Fibroblast of lung (primary cell): ENCODE measurements around the gene MOCS3. TPM values are rescaled to one million over a fixed set of nuclear protein-coding genes. Genes with fewer than 3 reads are reported as not detected.

Experiments
- DNase-seq, 2 donors: peaks; one replicate each; pipeline versions ENCODE4 v3.0.0 to v3.0.0-alpha.2; 2010; ENCODE audit warnings: low read depth in 2 of 2
- H2AFZ ChIP-seq: 2 replicates; pipeline ENCODE4 v1.5.1; 2012; ENCODE audit warnings: low read length, control low read depth, inconsistent platforms
- H3K27ac ChIP-seq: 2 replicates; pipeline ENCODE4 v1.5.1; 2011; ENCODE audit warnings: low read length, control low read depth; ENCODE audit not compliant: insufficient read depth
- H3K27me3 ChIP-seq: 2 replicates; pipeline ENCODE4 v1.5.1; 2011; ENCODE audit warnings: mild to moderate bottlenecking, low read length; ENCODE audit not compliant: control insufficient read depth, insufficient read depth
- H3K36me3 ChIP-seq: 2 replicates; pipeline ENCODE4 v1.5.1; 2011; ENCODE audit warnings: low read length; ENCODE audit not compliant: control insufficient read depth, insufficient read depth
- H3K4me1 ChIP-seq: 2 replicates; pipeline ENCODE4 v1.5.1; 2011; ENCODE audit warnings: low read length; ENCODE audit not compliant: control insufficient read depth, insufficient read depth; ENCODE audit errors: extremely low read depth
- H3K4me2 ChIP-seq: 2 replicates; pipeline ENCODE4 v1.5.1; 2011; ENCODE audit warnings: low read length, control low read depth; ENCODE audit not compliant: insufficient read depth; ENCODE audit errors: extremely low read depth
- H3K4me3 ChIP-seq, 4 experiments: fragments of 200-600 bp in 1 of 4; sonication (generic) in 1 of 4; replicated peaks in 1 of 4; 2 replicates each; pipeline ENCODE4 v1.5.1; 2011 to 2016; ENCODE audit warnings: low read length in 4 of 4, low read depth in 3 of 4, mild to moderate bottlenecking in 3 of 4, control low read depth in 2 of 4, inconsistent platforms in 1 of 4, mixed read lengths in 1 of 4; ENCODE audit not compliant: insufficient read depth in 1 of 4; ENCODE audit errors: control extremely low read depth in 1 of 4
- H3K79me2 ChIP-seq: 2 replicates; pipeline ENCODE4 v1.5.1; 2012; ENCODE audit warnings: mild to moderate bottlenecking, low read length, inconsistent platforms; ENCODE audit not compliant: control insufficient read depth, insufficient read depth
- H3K9ac ChIP-seq: 2 replicates; pipeline ENCODE4 v1.5.1; 2011; ENCODE audit warnings: mild to moderate bottlenecking, low read length, control low read depth; ENCODE audit not compliant: insufficient read depth
- H3K9me3 ChIP-seq: 2 replicates; pipeline ENCODE4 v1.5.1; 2012; ENCODE audit warnings: low read depth, low read length; ENCODE audit not compliant: control insufficient read depth, insufficient read depth
- H4K20me1 ChIP-seq: 2 replicates; pipeline ENCODE4 v1.5.1; 2011; ENCODE audit warnings: low read length; ENCODE audit not compliant: control insufficient read depth, insufficient read depth; ENCODE audit errors: extremely low read depth
- CTCF ChIP-seq, 2 donors: IDR thresholded peaks in 1 of 2; conservative IDR thresholded peaks in 1 of 2; 1 replicate in 1 of 2; 2 replicates in 1 of 2; pipeline ENCODE4 v1.5.1; 2011 to 2012; ENCODE audit warnings: low read length in 2 of 2, control low read depth in 1 of 2, inconsistent platforms in 1 of 2, low read depth in 1 of 2, mild to moderate bottlenecking in 1 of 2
- EZH2 ChIP-seq: IDR thresholded peaks from 2 replicates; pipeline ENCODE4 v1.5.1; 2012; ENCODE audit warnings: low read length, control low read depth, mild to moderate bottlenecking; ENCODE audit errors: missing control alignments
- polyA plus RNA-seq, 2 donors: library from polyadenylated mRNA; depleted of rRNA in 1 of 2; stranded (reverse) in 1 of 2; unstranded in 1 of 2; fragments of >200 nt; gene quantifications; 2 replicates each; pipeline ENCODE4 v1.2.1, GENCODE V29; 2011 to 2012; ENCODE audit warnings: missing spikeins in 1 of 2
- total RNA-seq: library from RNA; depleted of rRNA; stranded (reverse); fragments of >200 nt; gene quantifications from 2 replicates; pipeline ENCODE4 v1.2.1, GENCODE V29; 2014

MOCS3 gene
- total and polyA plus RNA-seq, 2 donors (not counting 1 experiment from before 2014, with no cell fraction given): 3.7 to 10.1 TPM

GRCh38 chr20:51012357-51012756, 53.7 kb downstream of the MOCS3 start:
- H3K9ac ChIP-seq: no peak overlapping the region
- H3K27ac ChIP-seq: no peak overlapping the region
- DNase-seq: no peak
- H3K9me3 ChIP-seq: no peaks in the 10 kb centered on the region
- no peaks in the 10 kb centered on the region for H4K20me1 ChIP-seq
- no peaks in the 10 kb centered on the region for H3K4me1 ChIP-seq
- no peaks in the 10 kb centered on the region for H3K79me2 ChIP-seq
- H3K27me3 ChIP-seq: no peaks in the 10 kb centered on the region
- H3K4me3 ChIP-seq: no peak overlapping the region
- no peaks in the 10 kb centered on the region for H3K36me3 ChIP-seq
- H3K4me2 ChIP-seq: no peak overlapping the region
- TF ChIP-seq CTCF (conservative IDR thresholded peaks at IDR 0.05 in 1 of 2, IDR thresholded peaks at IDR 0.05 in 1 of 2; ENCODE audit: low read depth in 1 of 2, low read length in 2 of 2) (no peak), EZH2 (no peak)
- H2AFZ ChIP-seq: no peak overlapping the region

Other genes starting within 250 kb of the MOCS3 start
- gene PARD6B, start 227.2 kb upstream of the MOCS3 start, total RNA-seq: 0.83 and 1.0 TPM in 2 replicates
- 0.23 and 0.30 TPM in 2 replicates for gene PARD6B, start 227.2 kb upstream of the MOCS3 start, polyA plus RNA-seq
- 12.1 and 33.7 TPM in 2 replicates for gene BCAS4, start 163.8 kb upstream of the MOCS3 start, total RNA-seq
- 14.1 and 26.0 TPM in 2 replicates for gene BCAS4, start 163.8 kb upstream of the MOCS3 start, polyA plus RNA-seq
- gene ADNP, start 27.4 kb upstream of the MOCS3 start, total RNA-seq: 32.1 and 40.0 TPM in 2 replicates
- 25.7 and 29.4 TPM in 2 replicates for gene ADNP, start 27.4 kb upstream of the MOCS3 start, polyA plus RNA-seq
- 53.2 and 60.9 TPM in 2 replicates for gene DPM1, start 286 bp upstream of the MOCS3 start, total RNA-seq
- gene DPM1, start 286 bp upstream of the MOCS3 start, polyA plus RNA-seq: 89.1 and 103 TPM in 2 replicates
- 9.9 and 26.5 TPM in 2 replicates for gene KCNG1, start 64.3 kb downstream of the MOCS3 start, total RNA-seq
- 0.73 and 1.8 TPM in 2 replicates for gene KCNG1, start 64.3 kb downstream of the MOCS3 start, polyA plus RNA-seq